AG04450 (cell line): ENCODE results near the gene RAB11FIP3. TPM values are rescaled to one million over a fixed set of nuclear protein-coding genes. Genes with fewer than 3 reads are reported as not detected.

Source experiments
- CTCF ChIA-PET: fragments of 300-600, 350-600 bp; formaldehyde crosslinking; extraction: SDS; loops from one replicate; lab custom pipeline; 2022; ENCODE audit warnings: antibody characterized with exemption, inconsistent platforms; lab: Charles Lee
- POLR2A ChIA-PET: fragments of 350-600 bp; formaldehyde crosslinking; extraction: SDS; loops from one replicate; lab custom pipeline; 2021; ENCODE audit warnings: antibody characterized with exemption, inconsistent platforms; lab: Yijun Ruan, JAX
- DNase-seq: peaks from one replicate; pipeline ENCODE4 v3.0.0-alpha.2; 2011; ENCODE audit warnings: low read depth, low spot score
- H3K27ac ChIP-seq: one replicate; pipeline ENCODE4 v1.5.1; 2012; ENCODE audit warnings: low read depth, low read length, control low read depth
- H3K27me3 ChIP-seq: one replicate; pipeline ENCODE4 v1.6.0; 2012; ENCODE audit warnings: low read length; ENCODE audit not compliant: control insufficient read depth, insufficient read depth
- H3K4me3 ChIP-seq: 2 replicates; pipeline ENCODE4 v1.5.1; 2011; ENCODE audit warnings: mild to moderate bottlenecking, low read depth, low read length, control low read depth
- H3K9me3 ChIP-seq: 2 replicates; pipeline ENCODE4 v1.5.1; 2012; ENCODE audit warnings: low read length; ENCODE audit not compliant: control insufficient read depth, insufficient read depth
- polyA plus RNA-seq: library from polyadenylated mRNA; depleted of rRNA; stranded (reverse); fragments of >200 nt; gene quantifications from 2 replicates; pipeline ENCODE4 v1.2.3, GENCODE V29; 2011
- TF ChIP-seq, protein P1 (sequence below): IDR thresholded peaks from 2 replicates; pipeline ENCODE4 v1.5.1; 2011; ENCODE audit warnings: low read depth, low read length, control low read depth, inconsistent platforms

RAB11FIP3 gene
- polyA plus RNA-seq, 1 experiment = 6.9 TPM

- no peaks in the 10 kb centered on the region for H3K27me3 ChIP-seq
- POLR2A ChIA-PET = no interaction called here
- H3K27ac ChIP-seq = no peak overlapping the region
- CTCF ChIA-PET = interaction anchor here (0.7 kb wide), 1 partner anchor 144 kb away, joined by 7 read pairs; no protein-coding TSS in a partner anchor
- no peak overlapping the region for H3K4me3 ChIP-seq
- TF ChIP-seq, protein P1, sequence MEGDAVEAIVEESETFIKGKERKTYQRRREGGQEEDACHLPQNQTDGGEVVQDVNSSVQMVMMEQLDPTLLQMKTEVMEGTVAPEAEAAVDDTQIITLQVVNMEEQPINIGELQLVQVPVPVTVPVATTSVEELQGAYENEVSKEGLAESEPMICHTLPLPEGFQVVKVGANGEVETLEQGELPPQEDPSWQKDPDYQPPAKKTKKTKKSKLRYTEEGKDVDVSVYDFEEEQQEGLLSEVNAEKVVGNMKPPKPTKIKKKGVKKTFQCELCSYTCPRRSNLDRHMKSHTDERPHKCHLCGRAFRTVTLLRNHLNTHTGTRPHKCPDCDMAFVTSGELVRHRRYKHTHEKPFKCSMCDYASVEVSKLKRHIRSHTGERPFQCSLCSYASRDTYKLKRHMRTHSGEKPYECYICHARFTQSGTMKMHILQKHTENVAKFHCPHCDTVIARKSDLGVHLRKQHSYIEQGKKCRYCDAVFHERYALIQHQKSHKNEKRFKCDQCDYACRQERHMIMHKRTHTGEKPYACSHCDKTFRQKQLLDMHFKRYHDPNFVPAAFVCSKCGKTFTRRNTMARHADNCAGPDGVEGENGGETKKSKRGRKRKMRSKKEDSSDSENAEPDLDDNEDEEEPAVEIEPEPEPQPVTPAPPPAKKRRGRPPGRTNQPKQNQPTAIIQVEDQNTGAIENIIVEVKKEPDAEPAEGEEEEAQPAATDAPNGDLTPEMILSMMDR = no peak
- no peak for DNase-seq
- peaks cover 8% of the 10 kb centered on the region; the same call in 1 of the 2 replicates for H3K9me3 ChIP-seq
Observed at GRCh38 chr16:497258-497657, 71.8 kb downstream of the RAB11FIP3 start.

- ChIA-PET CTCF (no interaction called here), POLR2A (no interaction called here)
- H3K9me3 ChIP-seq = peaks cover 8% of the 10 kb centered on the region; the same call in 1 of the 2 replicates
- TF ChIP-seq, protein P1 = no peak
- H3K27ac ChIP-seq = no peak overlapping the region
- no peaks in the 10 kb centered on the region for H3K27me3 ChIP-seq
- DNase-seq = no peak
- H3K4me3 ChIP-seq = no peak overlapping the region
Observed at GRCh38 chr16:499924-500323, 74.5 kb downstream of the RAB11FIP3 start.

GRCh38 chr16:500709-501108, 75.3 kb downstream of the RAB11FIP3 start:
- ChIA-PET CTCF (no interaction called here), POLR2A (interaction anchor here (0.9 kb wide), 1 partner anchor 10 kb away, joined by 4 read pairs; no protein-coding TSS in a partner anchor)
- H3K27me3 ChIP-seq = no peaks in the 10 kb centered on the region
- TF ChIP-seq, protein P1 = no peak
- no peak for DNase-seq
- H3K9me3 ChIP-seq = peaks cover 6% of the 10 kb centered on the region; the same call in 1 of the 2 replicates
- H3K27ac ChIP-seq = no peak overlapping the region
- no peak overlapping the region for H3K4me3 ChIP-seq

DNA sequence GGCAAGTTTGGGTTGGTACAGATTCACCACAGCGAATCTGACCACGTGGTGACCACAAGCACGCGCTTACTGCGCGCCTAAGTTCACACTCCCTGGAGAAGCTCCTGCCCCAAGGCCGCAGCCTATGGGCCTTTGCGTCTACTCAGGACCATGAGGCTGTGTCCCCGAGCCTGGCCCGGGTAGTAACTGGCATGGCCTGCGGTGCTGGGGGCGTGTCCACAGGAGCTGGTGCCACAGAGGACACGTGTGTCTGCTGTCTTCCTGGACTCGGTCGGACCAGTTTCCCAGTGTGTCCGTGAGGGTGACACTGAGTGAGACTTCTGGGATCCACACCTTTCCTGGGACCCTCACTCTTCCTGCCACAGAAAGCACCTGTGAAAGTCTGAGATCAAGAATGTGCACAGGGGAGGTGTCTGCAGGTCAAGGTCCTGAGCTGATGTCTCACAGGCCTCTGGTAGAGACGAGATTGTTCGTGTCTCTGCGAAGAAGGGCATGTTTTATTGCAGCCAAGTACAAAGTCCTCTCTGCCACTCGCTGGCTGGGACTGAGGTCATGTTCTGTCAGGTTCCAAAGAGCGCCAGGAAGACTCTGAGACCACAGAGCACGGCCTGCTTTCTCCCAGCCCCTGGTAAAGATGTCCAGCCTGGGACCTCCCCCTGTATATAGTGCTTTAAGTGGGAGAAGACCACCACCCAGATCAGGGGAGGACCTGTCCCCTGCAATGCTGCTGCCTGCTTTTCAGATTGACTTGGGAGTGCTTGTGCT, 76.9 kb downstream of the RAB11FIP3 start:
- POLR2A ChIA-PET = no interaction called here
- Histone ChIP-seq H3K27ac (no peak overlapping the region), H3K27me3 (no peaks in the 10 kb centered on the region), H3K4me3 (no peak overlapping the region), H3K9me3 (no peaks in the 10 kb centered on the region)
- TF ChIP-seq, protein P1 = no peak
- no peak for DNase-seq
- CTCF ChIA-PET = interaction anchor here (0.7 to 0.8 kb wide), 2 partner anchors 15 to 26 kb away, joined by 3 read pairs; no protein-coding TSS in a partner anchor
